Peyer's patch (tissue), 4 donors: Measurements from ENCODE around the gene KLF13.

ENCODE experiments used
- POLR2A ChIP-seq, 2 donors: fragments of 450-650 bp; IDR thresholded peaks; one replicate each; pipeline ENCODE4 v1.5.1; 2017; ENCODE audit warnings: antibody characterized with exemption in 2 of 2, mild to moderate bottlenecking in 2 of 2, moderate library complexity in 2 of 2
- TF ChIP-seq, protein P1 (sequence below), 6 experiments: fragments of 450-650 bp in 4 of 6; fragments of 200-600 bp in 2 of 6; sonication (generic) in 1 of 6; IDR thresholded peaks; one replicate each; pipeline ENCODE4 v1.5.1; 2017 to 2019; ENCODE audit warnings: antibody characterized with exemption in 6 of 6, mild to moderate bottlenecking in 3 of 6, moderate library complexity in 1 of 6

DNA sequence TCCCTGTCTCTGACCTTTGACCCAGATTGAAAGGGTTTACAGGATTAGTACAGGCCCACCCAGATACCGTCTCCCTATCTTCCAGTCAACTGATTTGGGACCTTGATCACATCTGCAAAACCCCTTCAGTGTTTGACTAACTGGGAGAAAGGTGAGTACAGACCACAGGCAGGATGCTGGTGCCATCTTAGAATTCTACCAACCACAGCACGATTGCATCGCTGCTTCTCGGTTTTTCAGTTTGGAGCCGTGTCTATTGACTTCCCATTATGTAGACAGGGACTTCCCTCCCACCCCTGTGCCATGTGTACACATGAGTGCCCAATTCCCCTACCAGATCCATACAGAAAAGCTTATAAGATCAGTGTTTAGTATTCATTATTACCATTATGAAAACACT lies 6.6 kb upstream of the KLF13 start:
- TF ChIP-seq, protein P1, sequence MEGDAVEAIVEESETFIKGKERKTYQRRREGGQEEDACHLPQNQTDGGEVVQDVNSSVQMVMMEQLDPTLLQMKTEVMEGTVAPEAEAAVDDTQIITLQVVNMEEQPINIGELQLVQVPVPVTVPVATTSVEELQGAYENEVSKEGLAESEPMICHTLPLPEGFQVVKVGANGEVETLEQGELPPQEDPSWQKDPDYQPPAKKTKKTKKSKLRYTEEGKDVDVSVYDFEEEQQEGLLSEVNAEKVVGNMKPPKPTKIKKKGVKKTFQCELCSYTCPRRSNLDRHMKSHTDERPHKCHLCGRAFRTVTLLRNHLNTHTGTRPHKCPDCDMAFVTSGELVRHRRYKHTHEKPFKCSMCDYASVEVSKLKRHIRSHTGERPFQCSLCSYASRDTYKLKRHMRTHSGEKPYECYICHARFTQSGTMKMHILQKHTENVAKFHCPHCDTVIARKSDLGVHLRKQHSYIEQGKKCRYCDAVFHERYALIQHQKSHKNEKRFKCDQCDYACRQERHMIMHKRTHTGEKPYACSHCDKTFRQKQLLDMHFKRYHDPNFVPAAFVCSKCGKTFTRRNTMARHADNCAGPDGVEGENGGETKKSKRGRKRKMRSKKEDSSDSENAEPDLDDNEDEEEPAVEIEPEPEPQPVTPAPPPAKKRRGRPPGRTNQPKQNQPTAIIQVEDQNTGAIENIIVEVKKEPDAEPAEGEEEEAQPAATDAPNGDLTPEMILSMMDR (IDR thresholded peaks at IDR 0.05): no peak
- TF ChIP-seq POLR2A (IDR thresholded peaks at IDR 0.05): no peak
